Keratinocyte (primary cell): ENCODE data around the gene PAQR4.

Experiments
- CTCF ChIP-seq, 3 experiments: IDR thresholded peaks in 1 of 3; conservative IDR thresholded peaks in 1 of 3; optimal IDR thresholded peaks in 1 of 3; 2 replicates in 2 of 3; 3 replicates in 1 of 3; pipeline versions ENCODE3 to v1.5.1; 2011; ENCODE audit warnings: low read length in 3 of 3, mild to moderate bottlenecking in 3 of 3, moderate library complexity in 2 of 3, control low read depth in 1 of 3, inconsistent platforms in 1 of 3; ENCODE audit not compliant: insufficient read depth in 2 of 3; ENCODE audit errors: extremely low read depth in 1 of 3
- EZH2 ChIP-seq: IDR thresholded peaks from one replicate; pipeline ENCODE4 v1.6.1; 2012; ENCODE audit warnings: inconsistent platforms, mild to moderate bottlenecking, low read length, moderate library complexity

GRCh38 chr16:3007957-3008689 is 39.0 kb downstream of the PAQR4 start:
- TF ChIP-seq CTCF (optimal IDR thresholded peaks at IDR 0.05 in 1 of 3, IDR thresholded peaks at IDR 0.05 in 1 of 3, conservative IDR thresholded peaks at IDR 0.05 in 1 of 3; ENCODE audit: extremely low read depth in 1 of 3, insufficient read depth in 2 of 3, low read length in 3 of 3) (no peak), EZH2 (no peak)
